B cell (primary cell): ENCODE measurements around the gene BRD4. TPM values are rescaled to one million over a fixed set of nuclear protein-coding genes. Genes with fewer than 3 reads are reported as not detected.

Source experiments
- polyA plus RNA-seq: library from polyadenylated mRNA; depleted of rRNA; stranded (reverse); fragments of >200 nt; gene quantifications from 2 replicates; pipeline ENCODE4 v1.2.3, GENCODE V29; 2012
- small RNA-seq: library from RNA; depleted of rRNA; stranded (forward); fragments of <200 nt; gene quantifications from one replicate; pipeline ENCODE3, GENCODE V24; 2012; ENCODE audit warnings: low replicate concordance, low read depth; ENCODE audit not compliant: insufficient read length
- total RNA-seq, 2 donors: library from RNA; stranded (reverse); fragments of 120-200 nt in 1 of 2; gene quantifications; 1 replicate in 1 of 2; 2 replicates in 1 of 2; pipeline versions ENCODE4 v1.2.3 to v1.2.4, GENCODE V29; 2013 to 2022

Gene BRD4
- total and polyA plus RNA-seq, 2 donors (not counting 1 experiment from before 2014, with no cell fraction given), result 30.7 to 209 TPM

Small RNAs within 50 kb of the gene (small RNA-seq; reads per million reads assigned to genes)
- not detected for gene AC005776.1

Other genes starting within 250 kb of the BRD4 start
- gene SYDE1, start 225.1 kb downstream of the BRD4 start, total RNA-seq, result not detected in 2 replicates
- not detected in 2 replicates for gene SYDE1, start 225.1 kb downstream of the BRD4 start, polyA plus RNA-seq
- 0.05 and 0.39 TPM in 2 replicates for gene NOTCH3, start 131.5 kb downstream of the BRD4 start, total RNA-seq
- gene NOTCH3, start 131.5 kb downstream of the BRD4 start, polyA plus RNA-seq, result 0.01 and 0.06 TPM in 2 replicates
- gene EPHX3, start 100.1 kb downstream of the BRD4 start, total RNA-seq, result 0.27 TPM in 1 of 2 replicates, not detected in the other
- gene EPHX3, start 100.1 kb downstream of the BRD4 start, polyA plus RNA-seq, result not detected in 2 replicates
- 80.0 and 84.8 TPM in 2 replicates for gene AKAP8, start 47.2 kb upstream of the BRD4 start, total RNA-seq
- 30.0 and 46.3 TPM in 2 replicates for gene AKAP8, start 47.2 kb upstream of the BRD4 start, polyA plus RNA-seq
- gene AKAP8L, start 86.4 kb upstream of the BRD4 start, total RNA-seq, result 211 and 219 TPM in 2 replicates
- gene AKAP8L, start 86.4 kb upstream of the BRD4 start, polyA plus RNA-seq, result 151 and 184 TPM in 2 replicates
- 24.8 and 28.9 TPM in 2 replicates for gene WIZ, start 117.4 kb upstream of the BRD4 start, total RNA-seq
- gene WIZ, start 117.4 kb upstream of the BRD4 start, polyA plus RNA-seq, result 15.0 and 18.2 TPM in 2 replicates
- gene RASAL3, start 132.0 kb upstream of the BRD4 start, total RNA-seq, result 88.5 and 95.3 TPM in 2 replicates
- gene RASAL3, start 132.0 kb upstream of the BRD4 start, polyA plus RNA-seq, result 154 and 155 TPM in 2 replicates
- gene PGLYRP2, start 147.0 kb upstream of the BRD4 start, total RNA-seq, result not detected in 2 replicates
- not detected in 2 replicates for gene PGLYRP2, start 147.0 kb upstream of the BRD4 start, polyA plus RNA-seq
- not detected in 2 replicates for gene CYP4F22, start 176.0 kb upstream of the BRD4 start, total RNA-seq
- 0.03 TPM in 1 of 2 replicates, not detected in the other for gene CYP4F22, start 176.0 kb upstream of the BRD4 start, polyA plus RNA-seq